ENCODE results near the gene ARID1B.

The ARID1B gene

DNA sequence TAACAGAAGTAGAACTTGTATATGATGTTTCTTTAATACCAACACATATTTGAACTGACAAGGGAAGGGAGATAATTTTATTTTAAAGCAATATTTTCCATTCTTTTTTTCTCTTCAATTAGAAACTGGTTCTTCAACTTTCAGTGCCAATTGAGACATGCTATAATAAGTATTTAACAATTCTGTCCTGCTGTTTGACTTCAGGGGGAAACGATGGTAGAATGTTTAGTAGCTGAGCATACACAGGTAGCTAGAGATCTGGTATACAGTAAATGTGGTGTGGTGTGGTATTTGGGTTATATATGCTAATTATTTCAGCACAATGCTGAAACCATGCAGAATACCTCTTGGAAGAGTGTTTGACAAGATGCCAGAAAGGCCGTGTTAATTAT, 156.9 kb downstream of the ARID1B start:
- Histone ChIP-seq H3K9me3 (ENCODE audit: control extremely low read depth in 1 of 5, control insufficient read depth in 4 of 5, insufficient read depth in 2 of 5, low read depth in 1 of 5, low read length in 4 of 5) (no peaks in the 10 kb centered on the region), H3K27me3 (replicated peaks in 2 of 5; ENCODE audit: control insufficient read depth in 4 of 5, insufficient read depth in 5 of 5, low read length in 4 of 5) (no peaks in the 10 kb centered on the region), H3K4me3 (ENCODE audit: control insufficient read depth in 1 of 7, extremely low read depth in 1 of 7, insufficient read depth in 4 of 7, low read depth in 2 of 7, low read length in 6 of 7) (no peak overlapping the region), H3K36me3 (ENCODE audit: control insufficient read depth in 4 of 4, insufficient read depth in 4 of 4, low read length in 3 of 4) (peaks cover 6 to 13% (median 9%) of the 10 kb centered on the region in 4 experiments), H3K27ac (ENCODE audit: insufficient read depth in 1 of 2, low read depth in 1 of 2, low read length in 2 of 2, poor library complexity in 1 of 2, severe bottlenecking in 2 of 2) (no peak overlapping the region), H3K4me1 (ENCODE audit: control extremely low read depth in 1 of 4, control insufficient read depth in 4 of 4, insufficient read depth in 4 of 4, low read length in 3 of 4) (peaks cover 2 to 15% (median 6%) of the 10 kb centered on the region in 4 experiments)
- 94% methylated on average over 2 of the region's 2 CpGs for WGBS (ENCODE audit: insufficient coverage)
- ChIA-PET CTCF (interaction anchor here (0.5 to 3.7 kb wide), 13 partner anchors 9 to 1526 kb away, joined by 3 to 28 read pairs (median 4); no protein-coding TSS in a partner anchor), POLR2A (no interaction called here)
- no peak for DNase-seq

- Histone ChIP-seq H3K27ac (ENCODE audit: insufficient read depth in 1 of 2, low read depth in 1 of 2, low read length in 2 of 2, poor library complexity in 1 of 2, severe bottlenecking in 2 of 2) (no peak overlapping the region), H3K36me3 (ENCODE audit: control insufficient read depth in 4 of 4, insufficient read depth in 4 of 4, low read length in 3 of 4) (peaks cover 6 to 10% (median 8%) of the 10 kb centered on the region in 4 experiments), H3K9me3 (ENCODE audit: control extremely low read depth in 1 of 5, control insufficient read depth in 4 of 5, insufficient read depth in 2 of 5, low read depth in 1 of 5, low read length in 4 of 5) (no peaks in the 10 kb centered on the region), H3K27me3 (replicated peaks in 2 of 5; ENCODE audit: control insufficient read depth in 4 of 5, insufficient read depth in 5 of 5, low read length in 4 of 5) (no peaks in the 10 kb centered on the region), H3K4me3 (ENCODE audit: control insufficient read depth in 1 of 7, extremely low read depth in 1 of 7, insufficient read depth in 4 of 7, low read depth in 2 of 7, low read length in 6 of 7) (no peak overlapping the region), H3K4me1 (ENCODE audit: control extremely low read depth in 1 of 4, control insufficient read depth in 4 of 4, insufficient read depth in 4 of 4, low read length in 3 of 4) (peaks cover 2 to 16% (median 6%) of the 10 kb centered on the region in 4 experiments)
- no CpG with 5 or more reads among the region's 5 CpGs for WGBS (ENCODE audit: insufficient coverage)
- ChIA-PET POLR2A (no interaction called here), CTCF (interaction anchor here (0.8 to 3.7 kb wide), 10 partner anchors 8 to 116 kb away, joined by 3 to 28 read pairs (median 4); no protein-coding TSS in a partner anchor)
- no peak for DNase-seq
Observed at GRCh38 chr6:156935000-156935399, 157.8 kb downstream of the ARID1B start.

DNA sequence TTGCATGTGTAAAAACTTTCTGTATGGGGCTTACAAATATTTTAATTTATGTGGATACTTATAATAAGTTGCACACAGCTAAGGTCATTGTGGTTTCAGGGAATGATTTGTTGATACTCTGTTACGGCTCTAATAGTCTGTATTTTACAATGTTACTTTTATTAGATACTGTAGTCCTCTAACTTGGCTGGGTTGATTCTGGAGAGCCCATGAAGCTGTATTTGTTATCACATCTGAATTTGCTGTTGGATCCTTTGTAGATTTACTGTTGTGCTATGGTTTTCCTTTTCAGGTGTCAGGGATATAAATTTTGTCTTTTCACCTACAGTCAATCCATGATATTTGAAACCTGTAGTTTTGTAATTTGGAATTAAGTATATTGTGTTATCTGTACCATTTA, 161.0 kb downstream of the ARID1B start:
- Histone ChIP-seq H3K4me1 (ENCODE audit: control extremely low read depth in 1 of 4, control insufficient read depth in 4 of 4, insufficient read depth in 4 of 4, low read length in 3 of 4) (peaks cover 0 to 19% (median 5%) of the 10 kb centered on the region in 4 experiments), H3K9me3 (ENCODE audit: control extremely low read depth in 1 of 5, control insufficient read depth in 4 of 5, insufficient read depth in 2 of 5, low read depth in 1 of 5, low read length in 4 of 5) (no peaks in the 10 kb centered on the region), H3K27ac (ENCODE audit: insufficient read depth in 1 of 2, low read depth in 1 of 2, low read length in 2 of 2, poor library complexity in 1 of 2, severe bottlenecking in 2 of 2) (no peak overlapping the region), H3K4me3 (ENCODE audit: control insufficient read depth in 1 of 7, extremely low read depth in 1 of 7, insufficient read depth in 4 of 7, low read depth in 2 of 7, low read length in 6 of 7) (no peak overlapping the region), H3K36me3 (ENCODE audit: control insufficient read depth in 4 of 4, insufficient read depth in 4 of 4, low read length in 3 of 4) (peaks cover 3 to 10% (median 8%) of the 10 kb centered on the region in 4 experiments), H3K27me3 (replicated peaks in 2 of 5; ENCODE audit: control insufficient read depth in 4 of 5, insufficient read depth in 5 of 5, low read length in 4 of 5) (no peaks in the 10 kb centered on the region)
- no peak for DNase-seq
- ChIA-PET POLR2A (interaction anchor here (1.4 kb wide), 1 partner anchor 83 kb away, joined by 5 read pairs; no protein-coding TSS in a partner anchor), CTCF (interaction anchor here (1.0 to 1.7 kb wide), 4 partner anchors 13 to 79 kb away, joined by 3 to 4 read pairs (median 3); no protein-coding TSS in a partner anchor)
- no CpG with 5 or more reads among the region's 1 CpG for WGBS (ENCODE audit: insufficient coverage)

DNA sequence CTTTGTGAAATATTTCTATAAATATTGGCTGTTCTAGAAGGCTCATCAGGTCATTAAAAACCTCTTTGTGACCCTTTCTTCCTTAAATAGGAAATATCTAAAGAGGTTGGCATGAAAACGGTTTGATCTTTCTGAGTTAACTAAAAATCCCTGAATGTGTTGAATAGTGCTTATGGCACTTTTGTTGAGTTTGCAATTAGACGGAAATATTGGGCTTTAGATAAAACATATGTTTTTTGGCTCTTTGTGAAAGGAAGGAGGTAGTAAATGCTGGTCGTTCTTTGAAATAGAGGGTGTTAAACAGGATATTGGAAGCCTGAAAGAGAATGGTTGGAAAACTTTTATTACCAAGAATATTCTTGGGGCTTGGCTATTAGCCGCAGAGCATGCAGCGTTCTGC, 163.0 kb downstream of the ARID1B start:
- Histone ChIP-seq H3K27me3 (replicated peaks in 2 of 5; ENCODE audit: control insufficient read depth in 4 of 5, insufficient read depth in 5 of 5, low read length in 4 of 5) (no peaks in the 10 kb centered on the region), H3K36me3 (ENCODE audit: control insufficient read depth in 4 of 4, insufficient read depth in 4 of 4, low read length in 3 of 4) (peaks cover 3 to 9% (median 7%) of the 10 kb centered on the region in 4 experiments), H3K4me3 (ENCODE audit: control insufficient read depth in 1 of 7, extremely low read depth in 1 of 7, insufficient read depth in 4 of 7, low read depth in 2 of 7, low read length in 6 of 7) (no peak overlapping the region), H3K9me3 (ENCODE audit: control extremely low read depth in 1 of 5, control insufficient read depth in 4 of 5, insufficient read depth in 2 of 5, low read depth in 1 of 5, low read length in 4 of 5) (no peaks in the 10 kb centered on the region), H3K4me1 (ENCODE audit: control extremely low read depth in 1 of 4, control insufficient read depth in 4 of 4, insufficient read depth in 4 of 4, low read length in 3 of 4) (peaks cover 0 to 19% (median 3%) of the 10 kb centered on the region in 4 experiments), H3K27ac (ENCODE audit: insufficient read depth in 1 of 2, low read depth in 1 of 2, low read length in 2 of 2, poor library complexity in 1 of 2, severe bottlenecking in 2 of 2) (no peak overlapping the region)
- WGBS (ENCODE audit: insufficient coverage), result 100% methylated on average over 2 of the region's 5 CpGs
- POLR2A ChIA-PET, result no interaction called here
- DNase-seq, result no peak
- CTCF ChIA-PET, result interaction anchor here (1.9 kb wide), 1 partner anchor 94 kb away, joined by 4 read pairs; no protein-coding TSS in a partner anchor

GRCh38 chr6:156942266-156942665, 165.1 kb downstream of the ARID1B start:
- no peaks in the 10 kb centered on the region for H3K27me3 ChIP-seq (replicated peaks in 2 of 5; ENCODE audit: control insufficient read depth in 4 of 5, insufficient read depth in 5 of 5, low read length in 4 of 5)
- WGBS (ENCODE audit: insufficient coverage), result 96% methylated on average over 2 of the region's 2 CpGs
- H3K4me1 ChIP-seq (ENCODE audit: control extremely low read depth in 1 of 4, control insufficient read depth in 4 of 4, insufficient read depth in 4 of 4, low read length in 3 of 4), result peaks cover 0 to 23% (median 3%) of the 10 kb centered on the region in 4 experiments
- peaks cover 0 to 2% (median 0%) of the 10 kb centered on the region in 4 experiments for H3K36me3 ChIP-seq (ENCODE audit: control insufficient read depth in 4 of 4, insufficient read depth in 4 of 4, low read length in 3 of 4)
- peak overlapping the region in 1 of 2 experiments; percentile 25 for H3K27ac ChIP-seq (ENCODE audit: insufficient read depth in 1 of 2, low read depth in 1 of 2, low read length in 2 of 2, poor library complexity in 1 of 2, severe bottlenecking in 2 of 2)
- H3K4me3 ChIP-seq (ENCODE audit: control insufficient read depth in 1 of 7, extremely low read depth in 1 of 7, insufficient read depth in 4 of 7, low read depth in 2 of 7, low read length in 6 of 7), result no peak overlapping the region
- DNase-seq, result peak in 2 of 3 donors; percentile 17 to 37
- ChIA-PET CTCF (interaction anchor here (1.9 to 4.1 kb wide), 3 partner anchors 8 to 92 kb away, joined by 4 to 29 read pairs (median 28); no protein-coding TSS in a partner anchor), POLR2A (no interaction called here)
- no peaks in the 10 kb centered on the region for H3K9me3 ChIP-seq (ENCODE audit: control extremely low read depth in 1 of 5, control insufficient read depth in 4 of 5, insufficient read depth in 2 of 5, low read depth in 1 of 5, low read length in 4 of 5)

- H3K4me3 ChIP-seq (ENCODE audit: control insufficient read depth in 1 of 7, extremely low read depth in 1 of 7, insufficient read depth in 4 of 7, low read depth in 2 of 7, low read length in 6 of 7), result no peak overlapping the region
- H3K27me3 ChIP-seq (replicated peaks in 2 of 5; ENCODE audit: control insufficient read depth in 4 of 5, insufficient read depth in 5 of 5, low read length in 4 of 5), result no peaks in the 10 kb centered on the region
- DNase-seq, result no peak
- ChIA-PET POLR2A (interaction anchor here (0.6 kb wide), 1 partner anchor 68 kb away, joined by 3 read pairs; no protein-coding TSS in a partner anchor), CTCF (interaction anchor here (1.3 to 4.1 kb wide), 3 partner anchors 9 to 22 kb away, joined by 3 to 29 read pairs (median 28); no protein-coding TSS in a partner anchor)
- no peak overlapping the region for H3K27ac ChIP-seq (ENCODE audit: insufficient read depth in 1 of 2, low read depth in 1 of 2, low read length in 2 of 2, poor library complexity in 1 of 2, severe bottlenecking in 2 of 2)
- WGBS (ENCODE audit: insufficient coverage), result 70% methylated on average over 2 of the region's 6 CpGs
- no peaks in the 10 kb centered on the region for H3K9me3 ChIP-seq (ENCODE audit: control extremely low read depth in 1 of 5, control insufficient read depth in 4 of 5, insufficient read depth in 2 of 5, low read depth in 1 of 5, low read length in 4 of 5)
- H3K36me3 ChIP-seq (ENCODE audit: control insufficient read depth in 4 of 4, insufficient read depth in 4 of 4, low read length in 3 of 4), result no peaks in the 10 kb centered on the region
- H3K4me1 ChIP-seq (ENCODE audit: control extremely low read depth in 1 of 4, control insufficient read depth in 4 of 4, insufficient read depth in 4 of 4, low read length in 3 of 4), result peaks cover 0 to 23% (median 6%) of the 10 kb centered on the region in 4 experiments
Observed at GRCh38 chr6:156943166-156943565, 166.0 kb downstream of the ARID1B start.

DNA sequence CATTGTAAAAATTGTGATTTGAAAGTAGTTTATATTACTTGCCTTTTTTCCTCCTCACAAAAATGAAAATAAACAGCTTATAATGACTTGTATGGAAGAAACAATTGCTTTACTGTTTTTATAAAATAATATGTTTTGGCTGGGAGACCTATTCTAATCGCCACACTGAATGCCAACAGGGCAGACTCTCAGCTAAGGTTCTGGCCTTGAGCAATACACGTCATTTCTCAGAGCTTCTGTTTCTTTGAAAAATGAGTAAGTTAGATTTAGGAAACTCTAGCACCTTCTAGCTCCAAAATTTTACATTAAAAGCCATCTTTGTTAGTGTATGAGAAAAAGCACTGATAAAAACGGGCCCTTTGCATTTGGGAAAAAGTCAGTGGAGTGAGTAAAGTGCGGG, 166.6 kb downstream of the ARID1B start:
- WGBS (ENCODE audit: insufficient coverage), result 83% methylated on average over 1 of the region's 4 CpGs
- ChIA-PET CTCF (interaction anchor here (1.3 to 4.1 kb wide), 3 partner anchors 10 to 21 kb away, joined by 3 to 29 read pairs (median 28); no protein-coding TSS in a partner anchor), POLR2A (interaction anchor here (0.6 kb wide), 2 partner anchors 21 to 67 kb away, joined by 3 read pairs; no protein-coding TSS in a partner anchor)
- DNase-seq, result no peak
- no peaks in the 10 kb centered on the region for H3K27me3 ChIP-seq (replicated peaks in 2 of 5; ENCODE audit: control insufficient read depth in 4 of 5, insufficient read depth in 5 of 5, low read length in 4 of 5)
- H3K36me3 ChIP-seq (ENCODE audit: control insufficient read depth in 4 of 4, insufficient read depth in 4 of 4, low read length in 3 of 4), result no peaks in the 10 kb centered on the region
- H3K4me1 ChIP-seq (ENCODE audit: control extremely low read depth in 1 of 4, control insufficient read depth in 4 of 4, insufficient read depth in 4 of 4, low read length in 3 of 4), result peaks cover 1 to 23% (median 6%) of the 10 kb centered on the region in 4 experiments
- H3K9me3 ChIP-seq (ENCODE audit: control extremely low read depth in 1 of 5, control insufficient read depth in 4 of 5, insufficient read depth in 2 of 5, low read depth in 1 of 5, low read length in 4 of 5), result no peaks in the 10 kb centered on the region
- no peak overlapping the region for H3K4me3 ChIP-seq (ENCODE audit: control insufficient read depth in 1 of 7, extremely low read depth in 1 of 7, insufficient read depth in 4 of 7, low read depth in 2 of 7, low read length in 6 of 7)
- H3K27ac ChIP-seq (ENCODE audit: insufficient read depth in 1 of 2, low read depth in 1 of 2, low read length in 2 of 2, poor library complexity in 1 of 2, severe bottlenecking in 2 of 2), result no peak overlapping the region
